ENCODE data around the gene R3HDM2. TPM values are rescaled to one million over a fixed set of nuclear protein-coding genes. Genes with fewer than 3 reads are reported as not detected.

Gene R3HDM2
- total RNA-seq, 3 donors from 2014 or later: 21.9 to 25.2 (median 22.3) TPM

DNA sequence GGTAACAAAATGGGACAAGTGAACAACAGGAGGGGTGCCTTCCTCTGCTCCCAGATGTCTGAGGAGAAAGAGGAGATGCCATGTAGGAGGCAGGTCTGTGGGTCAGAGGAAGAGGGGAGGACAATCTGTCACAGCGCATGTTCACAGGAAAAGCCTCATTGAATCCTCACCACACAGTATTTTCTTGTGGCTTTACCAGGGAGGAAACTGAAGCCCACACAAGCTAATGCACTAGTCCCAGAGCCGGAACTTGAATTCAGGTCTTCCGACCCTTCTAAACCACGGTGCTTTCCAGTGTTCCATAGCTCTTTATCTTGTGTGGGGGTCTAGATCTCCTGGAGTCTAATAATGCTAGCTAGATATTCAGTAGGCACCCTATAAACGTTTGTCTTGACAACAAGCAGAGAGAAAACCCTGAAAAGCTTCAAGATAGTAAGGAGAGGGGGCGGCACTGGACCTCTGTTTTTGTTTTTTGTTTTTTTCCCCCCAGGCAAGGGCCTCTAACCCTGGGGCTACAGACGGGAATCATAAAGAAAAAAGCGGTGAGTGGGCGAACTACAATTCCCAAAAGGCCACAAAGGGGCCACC, 201.7 kb downstream of the R3HDM2 start:
- peak overlapping the region; percentile 99 for H3K4me3 Mint-ChIP-seq
- H3K9me3 Mint-ChIP-seq: no peaks in the 10 kb centered on the region
- DNase-seq (no peak), ATAC-seq (peak; percentile 6 to 22)
- H3K36me3 Mint-ChIP-seq (ENCODE audit: insufficient read depth): peaks cover 44% of the 10 kb centered on the region
- peaks cover 51% of the 10 kb centered on the region for H3K4me1 Mint-ChIP-seq (ENCODE audit: low read depth)
- H3K27me3 Mint-ChIP-seq (ENCODE audit: low read depth): peaks cover 30% of the 10 kb centered on the region

DNA sequence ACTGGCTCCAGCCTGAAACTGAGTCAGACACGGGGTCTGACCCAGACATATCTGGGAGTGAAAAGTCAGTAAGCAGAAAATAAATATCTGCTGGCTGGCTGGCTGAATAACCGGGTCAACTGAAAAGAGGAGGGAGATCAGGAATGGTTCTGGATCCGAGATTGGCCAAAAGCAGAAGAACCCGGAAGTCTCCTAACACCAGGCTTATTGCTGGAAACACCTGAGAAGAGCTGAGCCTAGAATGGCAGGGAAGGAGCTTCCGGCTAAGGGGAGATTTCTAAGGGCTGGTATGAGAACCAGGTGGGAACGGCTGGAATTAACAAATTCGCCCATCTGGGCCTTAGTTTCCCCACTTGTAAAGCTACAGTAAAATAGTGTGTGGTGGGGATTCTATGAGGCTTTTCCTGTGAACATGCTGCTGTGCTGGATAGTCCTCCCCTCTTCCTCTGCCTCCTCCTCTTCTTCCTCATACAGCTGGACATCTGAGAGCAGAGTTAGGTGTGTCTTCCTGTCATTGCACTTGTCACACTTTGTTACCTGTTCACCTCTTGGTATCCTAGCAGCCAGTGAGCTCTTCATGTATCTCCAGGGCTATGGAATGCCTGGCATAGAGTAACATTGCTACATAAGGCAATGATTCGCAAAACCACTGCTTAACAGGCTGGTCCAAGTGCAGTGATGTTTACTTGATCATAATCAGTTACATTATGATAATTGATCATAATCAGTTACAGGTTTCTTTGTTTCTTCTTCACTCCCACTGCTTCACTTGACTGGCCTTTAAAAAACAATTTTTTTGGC, 203.3 kb downstream of the R3HDM2 start:
- DNase-seq (no peak), ATAC-seq (no peak)
- no peaks in the 10 kb centered on the region for H3K9me3 Mint-ChIP-seq
- H3K36me3 Mint-ChIP-seq (ENCODE audit: insufficient read depth): peaks cover 27% of the 10 kb centered on the region
- H3K4me1 Mint-ChIP-seq (ENCODE audit: low read depth): peaks cover 54% of the 10 kb centered on the region
- peaks cover 45% of the 10 kb centered on the region for H3K27me3 Mint-ChIP-seq (ENCODE audit: low read depth)
- peak overlapping the region; percentile 13 for H3K4me3 Mint-ChIP-seq

DNA sequence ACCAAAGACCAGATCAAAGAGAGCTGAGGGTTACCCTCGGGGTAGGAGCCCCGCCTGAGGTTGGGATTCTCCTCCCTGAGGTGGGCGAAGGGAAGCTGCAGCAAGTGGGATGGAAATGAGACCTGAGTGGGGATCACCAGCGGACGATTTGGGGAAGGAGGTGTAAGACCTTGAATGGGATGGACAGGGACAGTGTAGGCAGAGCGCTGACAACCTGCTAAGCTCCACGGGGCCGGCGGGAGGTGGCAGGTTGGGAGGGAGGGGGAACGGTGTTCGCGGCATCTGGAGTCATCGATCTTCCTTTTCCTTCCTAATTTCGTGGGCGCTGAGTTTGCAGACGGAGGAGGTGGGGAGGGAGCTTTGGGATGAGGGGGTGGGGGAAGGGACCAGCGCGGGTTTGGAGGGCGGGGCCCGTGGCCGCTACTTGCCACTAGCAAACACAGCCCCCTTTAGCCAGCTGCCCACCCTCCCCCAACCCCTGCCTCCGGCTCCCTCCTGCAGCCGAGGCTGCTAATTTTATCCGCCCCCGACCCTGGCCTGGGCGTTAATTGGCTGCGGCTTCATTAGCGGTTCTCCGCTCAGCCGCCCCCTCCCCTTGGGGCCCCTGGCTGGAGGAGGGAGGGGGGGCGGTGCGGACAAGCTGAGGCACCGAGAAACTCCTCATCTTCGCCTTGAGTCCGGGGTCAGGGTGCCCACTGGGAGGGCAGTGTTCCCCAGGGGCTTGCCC, 204.1 kb downstream of the R3HDM2 start:
- Mint-ChIP-seq H3K9me3 (no peaks in the 10 kb centered on the region), H3K36me3 (ENCODE audit: insufficient read depth) (peaks cover 22% of the 10 kb centered on the region), H3K27me3 (ENCODE audit: low read depth) (peaks cover 53% of the 10 kb centered on the region), H3K4me1 (ENCODE audit: low read depth) (peaks cover 55% of the 10 kb centered on the region), H3K4me3 (peak overlapping the region; percentile 43)
- ATAC-seq (no peak), DNase-seq (no peak)

DNA sequence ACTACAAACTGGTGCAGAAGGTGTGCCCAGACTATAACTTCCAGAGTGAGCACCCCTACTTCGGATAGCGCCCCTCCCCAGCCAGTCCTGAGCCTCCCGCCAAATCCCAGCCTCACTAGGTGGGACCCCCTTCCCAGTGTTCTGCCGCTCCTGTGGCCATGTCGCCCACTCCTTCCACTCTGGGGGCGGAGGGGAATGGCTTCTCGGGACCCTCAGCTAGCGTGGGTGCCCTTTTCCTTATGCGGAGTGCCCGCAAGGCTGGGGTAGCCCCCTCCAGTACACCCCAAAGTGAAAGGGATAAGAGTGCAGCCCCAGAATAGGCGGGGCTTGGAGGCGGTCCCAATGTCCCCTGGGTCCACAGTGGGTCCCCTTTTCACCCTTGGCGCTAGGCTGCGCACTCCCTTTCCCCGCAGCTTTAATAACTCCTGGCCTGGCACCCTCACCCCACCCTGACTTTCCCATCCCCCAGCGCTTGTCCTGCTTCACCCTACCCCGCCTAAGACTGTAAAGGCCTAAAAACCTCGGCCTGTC, 205.1 kb downstream of the R3HDM2 start:
- Mint-ChIP-seq H3K4me3 (no peak overlapping the region), H3K27me3 (ENCODE audit: low read depth) (peaks cover 63% of the 10 kb centered on the region), H3K36me3 (ENCODE audit: insufficient read depth) (peaks cover 12% of the 10 kb centered on the region), H3K9me3 (no peaks in the 10 kb centered on the region), H3K4me1 (ENCODE audit: low read depth) (peaks cover 55% of the 10 kb centered on the region)
- DNase-seq (no peak), ATAC-seq (no peak)

DNA sequence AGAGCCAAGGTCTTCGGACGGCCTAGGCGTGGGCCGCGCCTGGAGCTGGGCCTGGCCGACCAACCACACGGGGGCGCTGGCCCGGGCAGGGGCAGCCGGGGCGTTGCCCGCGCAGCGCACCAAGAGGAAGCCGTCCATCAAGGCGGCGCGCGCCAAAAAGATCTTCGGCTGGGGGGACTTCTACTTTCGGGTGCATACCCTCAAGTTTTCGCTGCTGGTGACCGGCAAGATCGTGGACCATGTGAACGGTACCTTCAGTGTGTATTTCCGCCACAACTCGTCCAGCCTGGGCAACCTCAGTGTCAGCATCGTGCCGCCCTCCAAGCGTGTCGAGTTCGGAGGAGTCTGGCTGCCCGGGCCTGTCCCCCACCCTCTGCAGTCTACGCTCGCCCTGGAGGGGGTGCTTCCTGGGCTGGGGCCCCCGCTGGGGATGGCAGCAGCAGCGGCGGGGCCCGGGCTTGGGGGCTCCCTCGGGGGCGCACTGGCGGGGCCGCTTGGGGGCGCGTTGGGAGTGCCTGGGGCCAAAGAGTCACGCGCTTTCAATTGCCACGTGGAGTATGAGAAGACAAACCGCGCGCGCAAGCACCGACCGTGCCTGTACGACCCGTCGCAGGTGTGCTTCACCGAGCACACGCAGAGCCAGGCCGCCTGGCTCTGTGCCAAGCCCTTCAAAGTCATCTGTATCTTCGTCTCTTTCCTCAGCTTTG, 205.7 kb downstream of the R3HDM2 start:
- H3K27me3 Mint-ChIP-seq (ENCODE audit: low read depth): peaks cover 66% of the 10 kb centered on the region
- H3K9me3 Mint-ChIP-seq: no peaks in the 10 kb centered on the region
- peaks cover 52% of the 10 kb centered on the region for H3K4me1 Mint-ChIP-seq (ENCODE audit: low read depth)
- peaks cover 6% of the 10 kb centered on the region for H3K36me3 Mint-ChIP-seq (ENCODE audit: insufficient read depth)
- DNase-seq (peak; percentile 55), ATAC-seq (peak; percentile 42 to 46)
- H3K4me3 Mint-ChIP-seq: peak overlapping the region; percentile 29

DNA sequence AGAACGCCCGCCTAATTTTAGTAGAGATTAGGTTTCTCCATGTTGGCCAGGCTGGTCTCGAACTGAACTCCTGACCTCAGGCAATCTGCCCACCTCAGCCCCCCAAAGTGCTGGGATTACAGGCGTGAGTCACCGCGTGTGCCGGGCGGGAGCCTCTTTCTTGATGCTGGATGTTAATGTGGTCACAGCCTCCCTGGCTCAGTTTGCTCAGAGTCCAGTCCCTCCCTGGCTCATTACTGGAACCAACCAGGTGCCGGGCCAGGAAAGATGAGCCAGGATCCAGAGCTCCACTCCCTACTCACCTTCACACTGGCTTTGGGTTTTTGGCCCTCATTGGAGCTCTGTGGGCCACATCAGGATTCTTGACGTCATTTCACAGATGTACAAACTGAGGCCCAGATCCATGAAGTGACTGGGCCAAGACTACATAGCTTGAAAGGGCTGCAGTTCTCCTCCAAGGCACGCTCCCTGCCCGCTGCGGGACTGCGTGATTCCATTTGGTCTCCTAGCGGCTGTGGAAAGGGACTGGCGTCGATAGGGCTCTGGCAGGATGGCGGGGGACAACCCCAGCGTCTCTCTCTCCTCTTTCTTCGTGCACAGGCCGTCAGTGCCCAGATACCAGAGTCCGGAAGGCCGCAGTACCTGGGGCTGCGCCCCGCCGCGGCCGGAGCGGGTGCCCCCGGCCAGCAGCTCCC, 206.4 kb downstream of the R3HDM2 start:
- no peaks in the 10 kb centered on the region for H3K9me3 Mint-ChIP-seq
- H3K4me1 Mint-ChIP-seq (ENCODE audit: low read depth): peaks cover 52% of the 10 kb centered on the region
- ATAC-seq: no peak
- DNase-seq: no peak
- H3K4me3 Mint-ChIP-seq: no peak overlapping the region
- H3K27me3 Mint-ChIP-seq (ENCODE audit: low read depth): peaks cover 71% of the 10 kb centered on the region
- no peaks in the 10 kb centered on the region for H3K36me3 Mint-ChIP-seq (ENCODE audit: insufficient read depth)

DNA sequence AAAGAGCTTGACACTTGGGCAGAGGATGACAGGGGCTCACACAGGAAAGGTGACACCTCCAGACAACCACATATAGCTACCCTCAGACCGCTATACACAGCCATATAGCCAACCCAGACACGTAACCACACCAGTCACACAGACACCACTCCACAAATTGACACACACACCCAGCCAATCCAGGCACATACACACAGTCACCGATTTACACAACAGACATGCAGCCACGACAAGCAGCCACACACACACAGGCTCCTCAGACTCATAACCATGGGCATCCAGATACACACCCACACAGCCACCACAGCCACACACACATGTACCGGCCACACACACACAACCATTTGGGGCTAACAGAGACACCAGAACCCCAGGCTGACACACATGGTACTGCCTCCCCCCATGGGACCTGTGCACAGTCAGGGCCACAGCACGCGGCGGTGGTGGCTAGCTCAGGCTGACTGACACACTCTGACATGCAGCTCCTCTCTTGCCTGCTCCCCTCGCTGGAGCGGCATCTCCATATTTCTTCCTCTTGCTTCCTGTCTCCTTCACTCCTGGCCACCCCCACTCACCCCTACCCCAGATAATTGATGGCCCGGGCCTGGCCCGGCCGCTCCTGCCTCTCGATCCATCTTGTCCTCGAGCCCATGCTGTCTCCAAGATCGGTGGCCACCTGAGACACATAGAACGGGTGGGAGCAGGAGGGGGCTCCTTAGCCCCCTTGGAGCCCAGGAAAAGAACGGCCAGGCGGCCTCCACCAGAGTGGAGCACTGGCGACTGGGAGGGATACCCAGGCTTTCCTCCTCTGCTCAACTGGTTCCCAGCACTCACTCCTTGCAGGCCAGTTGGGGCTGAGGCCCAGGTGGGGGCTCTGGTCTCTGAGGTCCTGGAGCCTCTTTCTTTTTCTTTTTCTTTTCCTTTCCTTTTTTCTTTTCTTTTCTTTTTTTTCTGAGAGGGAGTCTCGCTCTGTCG, 207.4 kb downstream of the R3HDM2 start:
- DNase-seq (no peak), ATAC-seq (peak; percentile 41 to 74)
- no peak overlapping the region for H3K4me3 Mint-ChIP-seq
- peaks cover 47% of the 10 kb centered on the region for H3K4me1 Mint-ChIP-seq (ENCODE audit: low read depth)
- no peaks in the 10 kb centered on the region for H3K9me3 Mint-ChIP-seq
- H3K27me3 Mint-ChIP-seq (ENCODE audit: low read depth): peaks cover 81% of the 10 kb centered on the region
- H3K36me3 Mint-ChIP-seq (ENCODE audit: insufficient read depth): no peaks in the 10 kb centered on the region

DNA sequence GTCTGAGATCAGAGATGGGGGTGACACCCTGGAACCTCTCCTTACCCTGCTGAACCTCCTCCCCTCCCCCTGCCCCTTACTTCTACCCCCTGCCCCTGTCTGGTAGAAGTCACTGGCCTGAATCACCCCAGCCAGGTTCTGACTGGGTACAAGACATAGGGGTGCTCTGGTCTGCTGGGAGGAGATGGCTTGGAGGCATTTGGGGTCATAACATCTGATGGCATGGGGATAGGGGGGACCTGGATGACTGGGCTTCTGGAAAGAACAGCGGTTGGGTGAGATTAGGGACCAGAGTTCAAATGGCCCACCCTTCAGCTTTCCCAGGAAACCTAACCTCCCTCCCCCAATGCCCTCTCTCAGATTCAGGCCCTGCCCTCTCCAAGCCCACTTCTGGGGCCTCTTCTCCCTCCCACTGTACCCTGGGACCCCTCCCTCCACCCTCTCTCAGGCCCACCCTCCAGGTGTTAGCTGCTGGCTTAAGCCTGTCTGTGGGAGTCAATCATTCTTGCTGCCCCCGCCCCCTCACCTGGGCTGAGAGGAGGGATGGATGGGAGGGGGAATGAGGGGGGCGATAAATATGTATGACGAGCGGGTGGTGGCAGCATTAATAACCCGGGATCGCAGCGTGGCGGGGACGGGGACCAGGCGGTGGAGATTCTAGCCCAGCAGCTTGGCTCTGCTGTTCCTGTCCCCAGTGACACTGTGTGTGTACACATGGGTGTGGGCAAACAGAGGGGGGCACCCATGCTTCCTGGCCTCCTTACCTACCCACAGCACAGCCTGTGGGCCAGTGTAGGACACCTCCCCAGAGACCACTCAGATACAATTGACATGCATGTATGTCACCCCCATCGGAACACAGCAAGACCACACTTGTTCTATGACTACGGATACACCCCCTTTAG, 208.3 kb downstream of the R3HDM2 start:
- Mint-ChIP-seq H3K9me3 (no peaks in the 10 kb centered on the region), H3K4me1 (ENCODE audit: low read depth) (peaks cover 49% of the 10 kb centered on the region), H3K27me3 (ENCODE audit: low read depth) (peaks cover 87% of the 10 kb centered on the region), H3K36me3 (ENCODE audit: insufficient read depth) (no peaks in the 10 kb centered on the region), H3K4me3 (no peak overlapping the region)
- no peak for DNase-seq
- no peak for ATAC-seq

DNA sequence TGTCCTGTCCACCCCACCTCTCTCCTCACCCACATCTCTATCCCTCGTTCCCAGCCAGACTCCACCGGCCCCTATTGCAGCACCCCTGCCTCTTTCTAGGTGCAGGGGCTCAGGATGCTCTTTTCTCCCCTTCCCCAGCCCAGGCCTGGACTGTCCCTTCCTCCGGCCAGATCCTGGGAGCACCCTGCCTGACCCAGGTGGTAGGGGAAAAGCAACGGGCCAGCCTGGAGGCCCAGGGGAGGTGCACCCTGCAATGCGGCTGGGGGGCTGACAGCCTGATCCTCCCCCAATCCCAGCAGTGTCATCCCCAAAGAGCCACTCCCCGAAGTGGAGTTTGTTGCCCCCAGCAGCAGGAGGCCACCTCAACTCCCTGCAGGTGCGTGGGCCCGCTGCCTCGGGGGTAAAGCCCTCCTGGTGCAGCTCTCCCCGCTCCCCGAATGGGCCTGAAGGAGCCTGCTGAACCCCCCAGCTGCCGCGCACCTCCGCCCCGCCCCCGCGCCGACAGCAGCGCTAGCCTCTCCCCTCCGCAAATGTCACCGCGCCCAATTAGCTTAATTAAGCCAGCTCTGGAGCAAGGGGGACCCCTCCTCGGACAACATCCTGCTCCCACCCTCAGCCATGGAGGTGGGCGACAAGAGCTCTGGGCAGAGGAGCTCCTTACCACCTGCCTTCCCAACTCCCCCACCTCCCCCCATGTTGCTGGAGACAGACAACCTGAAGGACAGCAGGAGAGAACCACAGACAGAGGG, 209.5 kb downstream of the R3HDM2 start:
- H3K4me3 Mint-ChIP-seq: no peak overlapping the region
- no peaks in the 10 kb centered on the region for H3K36me3 Mint-ChIP-seq (ENCODE audit: insufficient read depth)
- peaks cover 85% of the 10 kb centered on the region for H3K27me3 Mint-ChIP-seq (ENCODE audit: low read depth)
- H3K9me3 Mint-ChIP-seq: no peaks in the 10 kb centered on the region
- H3K4me1 Mint-ChIP-seq (ENCODE audit: low read depth): peaks cover 46% of the 10 kb centered on the region
- ATAC-seq (no peak), DNase-seq (no peak)

DNA sequence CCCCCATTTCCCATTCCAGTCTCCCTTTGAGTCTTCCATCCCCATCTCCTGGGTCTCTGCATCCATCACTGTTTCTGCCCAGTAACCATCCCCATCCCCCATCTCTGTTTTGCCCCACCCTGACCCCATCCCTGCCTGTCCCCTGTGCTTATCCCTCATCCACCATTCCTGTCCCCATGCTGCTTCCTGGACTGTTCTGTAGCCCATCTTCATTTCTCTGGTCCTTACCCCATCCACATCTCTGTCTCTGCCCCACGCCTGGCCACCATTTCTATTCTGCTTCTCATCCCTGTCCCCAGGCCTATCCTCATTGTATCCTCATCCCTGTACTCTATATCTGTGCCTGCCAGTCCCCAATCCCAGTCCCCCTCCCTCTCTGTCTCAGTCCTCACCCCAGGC, 210.1 kb downstream of the R3HDM2 start:
- H3K4me1 Mint-ChIP-seq (ENCODE audit: low read depth): peaks cover 49% of the 10 kb centered on the region

DNA sequence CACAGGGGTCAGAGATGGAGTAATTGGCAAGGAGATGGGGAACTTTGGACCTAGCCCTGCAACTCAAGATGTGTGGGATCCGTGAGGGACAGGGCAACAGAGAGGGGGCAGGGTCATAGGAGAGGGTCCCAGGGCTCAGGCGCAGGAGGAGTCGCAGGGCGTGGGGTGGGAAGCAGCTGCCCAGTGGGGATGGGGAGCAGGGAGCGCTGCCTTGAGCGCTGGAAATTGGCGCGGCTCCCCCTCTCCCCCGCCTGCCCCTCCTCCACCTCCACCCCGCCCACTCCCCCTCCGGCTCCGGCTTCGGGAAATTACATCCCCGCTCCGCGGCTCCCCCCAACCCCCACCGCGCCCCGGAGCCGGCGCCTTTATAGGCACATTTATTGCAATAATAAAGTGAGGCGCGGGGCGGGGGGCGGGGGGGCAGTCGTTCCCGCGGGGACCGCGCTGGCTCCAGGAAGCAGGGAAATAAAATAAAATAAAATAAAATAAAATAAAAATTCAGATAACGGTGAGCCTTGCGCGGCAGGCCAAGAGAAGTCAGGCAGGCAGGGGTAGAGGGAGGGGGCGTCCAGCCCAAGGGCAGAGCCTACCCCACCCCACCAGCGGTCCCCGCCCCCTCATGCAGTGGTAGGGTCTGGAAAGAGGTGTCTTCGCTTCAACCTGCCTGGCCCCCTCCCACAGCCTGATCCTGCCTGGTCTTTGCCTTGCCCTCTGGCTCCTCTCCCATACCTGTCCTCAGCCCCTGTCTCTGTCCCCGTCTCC, 210.7 kb downstream of the R3HDM2 start:
- no peak for DNase-seq

More for the DNA sequence above, 210.1 kb downstream of the R3HDM2 start:
- DNase-seq: no peak
- no peak overlapping the region for H3K4me3 Mint-ChIP-seq
- H3K9me3 Mint-ChIP-seq: no peaks in the 10 kb centered on the region
- no peaks in the 10 kb centered on the region for H3K36me3 Mint-ChIP-seq (ENCODE audit: insufficient read depth)
- H3K27me3 Mint-ChIP-seq (ENCODE audit: low read depth): peaks cover 82% of the 10 kb centered on the region
- ATAC-seq: no peak

More for the DNA sequence above, 210.7 kb downstream of the R3HDM2 start:
- H3K4me3 Mint-ChIP-seq: no peak overlapping the region
- no peaks in the 10 kb centered on the region for H3K36me3 Mint-ChIP-seq (ENCODE audit: insufficient read depth)
- no peaks in the 10 kb centered on the region for H3K9me3 Mint-ChIP-seq
- peaks cover 83% of the 10 kb centered on the region for H3K27me3 Mint-ChIP-seq (ENCODE audit: low read depth)
- peaks cover 52% of the 10 kb centered on the region for H3K4me1 Mint-ChIP-seq (ENCODE audit: low read depth)
- no peak for ATAC-seq

Data from activated T-cell treated with anti-CD3 and anti-CD28 coated beads, Interleukin-2, amount 50 U/mL, for 4 hours (primary cell).